NCI-H1092 (cell line): ENCODE measurements around the gene BCO2.
"Not testable (repeated sequence)": the region's sequence is repeated elsewhere in the genome, so short reads cannot be mapped to it uniquely, and the experiment has no call there.

ENCODE experiments used
- DNase-seq: peaks from one replicate; lab custom pipeline; 2025; lab: John Stamatoyannopoulos, UW

BCO2 gene, protein sequence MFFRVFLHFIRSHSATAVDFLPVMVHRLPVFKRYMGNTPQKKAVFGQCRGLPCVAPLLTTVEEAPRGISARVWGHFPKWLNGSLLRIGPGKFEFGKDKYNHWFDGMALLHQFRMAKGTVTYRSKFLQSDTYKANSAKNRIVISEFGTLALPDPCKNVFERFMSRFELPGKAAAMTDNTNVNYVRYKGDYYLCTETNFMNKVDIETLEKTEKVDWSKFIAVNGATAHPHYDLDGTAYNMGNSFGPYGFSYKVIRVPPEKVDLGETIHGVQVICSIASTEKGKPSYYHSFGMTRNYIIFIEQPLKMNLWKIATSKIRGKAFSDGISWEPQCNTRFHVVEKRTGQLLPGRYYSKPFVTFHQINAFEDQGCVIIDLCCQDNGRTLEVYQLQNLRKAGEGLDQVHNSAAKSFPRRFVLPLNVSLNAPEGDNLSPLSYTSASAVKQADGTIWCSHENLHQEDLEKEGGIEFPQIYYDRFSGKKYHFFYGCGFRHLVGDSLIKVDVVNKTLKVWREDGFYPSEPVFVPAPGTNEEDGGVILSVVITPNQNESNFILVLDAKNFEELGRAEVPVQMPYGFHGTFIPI

DNA sequence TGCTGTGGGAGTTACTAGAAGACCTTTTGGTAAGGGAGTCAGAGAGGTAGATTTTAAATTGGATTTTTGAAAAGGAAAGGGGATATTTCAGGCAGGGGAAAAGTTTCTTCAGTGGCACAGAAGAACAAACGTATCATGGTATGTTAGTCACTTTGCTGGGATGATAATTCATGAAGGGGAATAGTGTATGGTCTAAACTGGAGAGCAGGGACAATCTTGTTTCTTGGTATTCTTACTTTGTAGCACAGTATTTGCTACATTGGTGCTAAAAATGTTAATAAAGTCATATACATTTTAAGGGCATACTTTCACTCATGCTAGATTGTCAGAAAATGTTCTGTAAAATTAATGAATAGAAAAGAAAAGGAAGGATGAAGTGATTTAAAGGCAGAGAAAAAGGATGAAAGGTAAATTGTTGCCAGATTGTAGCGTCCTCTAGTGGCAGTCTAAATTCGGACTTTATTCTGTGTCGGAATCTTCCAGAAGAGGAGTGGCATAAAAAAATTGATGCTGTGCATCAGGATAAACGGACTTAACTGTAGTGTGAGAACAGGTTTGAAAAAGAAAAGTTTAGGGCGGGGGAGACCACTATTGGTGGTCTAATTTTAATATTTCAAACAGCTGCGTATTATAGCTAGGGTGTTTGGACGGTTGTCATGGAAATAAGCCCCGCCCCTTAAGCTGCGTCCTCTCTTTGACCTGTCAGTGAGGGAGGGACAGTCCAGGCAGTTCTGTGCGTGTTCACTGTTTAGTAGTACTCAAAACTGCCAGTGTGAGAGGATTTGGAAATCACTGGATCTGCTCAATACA is at the start of gene BCO2:
Gene BCO2 (plus strand): TSS at position 724 of the 810 bp plus-strand sequence. CDS start 90 bp downstream, outside the sequence.
- peak; percentile 24 for DNase-seq

DNA sequence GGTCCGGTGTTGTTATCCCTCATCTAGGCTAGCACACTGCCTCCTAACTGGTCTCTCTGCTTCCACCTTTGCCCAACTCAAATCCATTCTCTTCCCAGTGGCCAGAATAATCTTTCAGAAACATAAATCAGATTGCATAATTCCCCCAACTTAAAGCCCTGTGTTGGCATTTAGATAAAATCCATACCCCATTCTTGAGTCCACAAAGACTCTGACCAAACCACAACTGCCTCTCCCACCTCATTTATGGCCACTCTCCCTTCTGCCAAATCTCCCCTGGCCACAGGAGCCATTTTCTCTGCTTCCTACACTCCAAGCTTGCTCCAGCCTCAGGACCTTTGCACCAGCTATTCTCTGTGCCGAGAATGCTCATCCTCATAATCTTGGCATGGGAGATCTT is 48.3 kb upstream of the BCO2 start:
- no peak for DNase-seq

DNA sequence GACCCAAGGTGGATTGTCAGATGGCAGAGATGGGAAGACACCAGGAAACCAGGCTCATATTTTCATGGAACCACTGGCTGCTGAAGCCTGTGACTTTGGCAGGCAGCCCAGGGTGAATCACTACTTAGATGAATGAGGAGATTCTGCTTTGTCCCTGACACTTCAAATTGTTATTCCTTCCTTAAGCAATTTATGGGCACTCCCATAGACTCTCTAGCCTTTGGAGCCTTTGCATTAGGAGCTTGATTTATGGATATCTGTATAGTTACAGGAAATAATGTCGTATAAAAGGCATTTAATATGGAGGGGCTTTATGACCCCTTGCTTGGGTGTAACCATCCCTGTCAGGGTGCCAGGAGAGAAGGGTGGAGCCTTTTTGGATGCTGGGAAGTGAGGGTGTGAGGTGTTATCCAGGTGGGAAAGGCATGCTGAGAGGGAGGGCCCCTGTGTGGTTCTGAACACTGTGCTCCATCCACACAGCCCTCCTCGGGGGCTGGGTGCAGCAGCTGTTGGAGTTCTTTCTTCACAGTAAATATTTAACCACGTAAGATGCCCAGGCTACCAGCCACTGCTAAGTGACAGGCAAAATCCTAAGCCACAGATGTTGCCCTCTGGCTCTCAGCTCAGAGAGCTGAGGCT is 46.7 kb upstream of the BCO2 start:
- peak; percentile 57 for DNase-seq

DNA sequence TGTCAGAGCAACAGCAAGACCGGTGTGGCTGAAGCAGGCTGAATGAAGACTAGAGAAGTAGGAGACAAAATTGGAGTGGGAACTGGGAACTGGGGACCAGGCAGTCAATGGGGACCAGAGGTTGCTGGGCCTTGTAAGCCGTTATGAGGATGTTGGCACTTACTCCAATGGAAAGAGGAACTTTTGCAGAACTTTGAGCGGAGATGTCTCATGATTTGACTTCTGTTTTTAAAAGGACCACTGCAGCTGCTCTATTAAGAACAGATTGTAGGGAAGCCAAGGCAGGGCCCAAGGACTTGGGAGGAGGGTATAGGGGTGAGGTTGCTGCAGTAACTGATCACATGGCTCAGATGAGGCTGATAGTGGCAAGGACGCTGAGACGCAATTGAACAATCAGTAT is 45.7 kb upstream of the BCO2 start:
- no peak for DNase-seq

DNA sequence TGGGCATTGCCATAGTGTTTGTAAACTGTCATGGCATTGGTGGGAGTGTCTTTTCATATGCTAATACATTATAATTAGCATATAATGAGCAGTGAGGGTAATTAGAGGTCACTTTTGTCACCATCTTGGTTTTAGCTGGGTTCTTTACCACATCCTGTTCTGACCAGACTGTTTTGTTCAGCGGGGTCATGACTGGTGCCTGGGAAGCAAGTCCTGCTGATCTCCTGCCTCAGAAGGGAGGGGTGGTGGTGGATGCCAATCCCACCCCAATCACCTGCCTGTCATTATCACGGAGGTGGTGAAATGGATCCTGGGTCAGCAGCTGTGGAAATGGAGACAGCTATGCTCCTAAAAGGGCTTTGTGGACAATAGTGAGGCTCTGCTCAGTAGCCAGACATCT is 42.6 kb upstream of the BCO2 start:
- DNase-seq = no peak

DNA sequence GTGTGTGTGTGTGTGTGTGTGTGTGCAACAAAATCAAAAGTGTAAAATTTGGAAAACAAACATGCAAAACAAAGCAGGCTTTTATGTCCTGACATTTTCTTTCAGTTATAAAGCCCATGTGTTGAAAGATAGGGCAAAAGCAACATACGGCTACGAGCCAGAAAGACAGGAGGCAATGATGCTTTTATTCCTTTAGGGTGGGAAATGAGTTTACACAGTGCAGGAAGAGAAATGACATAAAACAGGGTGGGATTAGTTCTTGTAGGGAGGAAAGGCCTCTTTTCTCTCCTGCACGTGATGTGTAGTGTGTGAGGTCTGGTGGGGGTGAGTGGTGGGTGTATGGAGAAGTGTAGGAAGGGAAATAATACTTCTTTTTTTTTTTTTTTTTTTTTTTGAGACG is 40.8 kb upstream of the BCO2 start:
- DNase-seq = no peak

DNA sequence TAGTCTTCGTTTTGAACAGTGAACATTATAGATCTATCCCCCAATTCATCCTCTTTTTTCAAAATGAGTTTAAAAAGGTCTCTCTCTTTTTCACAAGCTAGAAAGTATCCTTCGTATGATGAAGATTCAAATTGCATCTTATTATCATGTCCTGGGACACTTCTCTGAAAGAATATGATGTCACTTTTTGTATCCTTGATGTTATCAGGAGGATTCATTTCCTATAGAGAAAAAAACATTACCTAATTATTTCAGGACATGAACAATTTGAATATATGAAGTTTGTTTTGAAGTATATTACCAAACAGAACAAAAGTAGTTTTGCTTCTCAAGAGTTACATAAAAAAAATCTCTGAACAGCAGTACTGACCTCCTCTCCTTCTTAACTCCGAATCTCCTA is 31.7 kb upstream of the BCO2 start:
- DNase-seq = no peak

DNA sequence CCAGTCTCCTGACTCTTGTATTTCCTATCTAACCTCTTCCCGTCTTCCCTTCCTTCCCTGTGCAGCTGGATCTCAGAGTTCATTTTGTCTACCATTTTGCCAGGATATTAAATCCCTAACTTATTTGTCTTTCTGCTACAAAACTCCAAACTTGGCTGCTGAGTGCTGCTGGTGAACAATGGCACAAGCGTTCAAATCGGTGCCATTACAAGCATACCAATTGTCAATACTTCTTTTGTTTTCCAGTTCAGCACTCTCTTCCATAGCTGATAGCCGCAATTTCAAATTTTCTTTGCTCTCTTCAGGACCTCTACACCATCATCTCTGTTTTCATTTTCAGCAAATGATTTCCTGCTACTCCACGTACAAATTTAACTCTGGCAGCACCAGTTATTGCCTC is 24.8 kb upstream of the BCO2 start:
- DNase-seq = no peak

DNA sequence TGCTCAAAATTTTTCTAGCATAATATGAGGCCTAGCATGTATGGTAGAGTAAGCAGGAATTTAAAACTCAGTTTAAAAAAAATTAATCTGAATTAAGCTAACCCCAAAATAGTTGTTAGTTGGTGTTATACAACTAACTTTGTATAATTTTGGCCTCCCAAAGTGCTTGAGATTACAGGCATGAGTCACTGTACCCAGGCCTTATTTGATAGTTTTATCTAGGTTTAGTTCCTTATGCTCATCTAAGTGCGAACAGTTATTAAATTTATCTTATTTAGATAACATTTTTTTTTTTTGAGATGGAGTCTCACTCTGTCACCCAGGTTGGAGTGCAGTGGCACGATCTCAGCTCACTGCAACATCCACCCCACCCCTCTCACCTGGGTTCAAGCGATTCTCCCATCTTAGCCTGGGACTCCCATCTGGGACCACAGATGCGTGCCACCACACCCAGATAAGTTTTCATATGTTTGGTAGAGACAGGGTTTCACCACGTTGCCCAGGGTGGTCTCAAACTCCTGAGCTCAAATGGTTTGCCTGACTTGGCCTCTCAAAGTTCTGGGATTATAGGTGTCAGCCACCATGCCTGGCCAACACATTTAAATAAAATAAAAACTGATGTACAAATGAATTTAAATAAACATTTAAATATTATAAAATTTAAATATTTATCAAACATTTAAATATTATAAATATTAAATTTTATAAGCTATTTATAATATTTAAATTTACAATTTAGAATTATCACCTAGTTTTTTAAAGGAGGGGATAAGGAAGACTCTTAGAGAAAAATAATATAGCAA is 19.0 kb upstream of the BCO2 start:
- no peak for DNase-seq

DNA sequence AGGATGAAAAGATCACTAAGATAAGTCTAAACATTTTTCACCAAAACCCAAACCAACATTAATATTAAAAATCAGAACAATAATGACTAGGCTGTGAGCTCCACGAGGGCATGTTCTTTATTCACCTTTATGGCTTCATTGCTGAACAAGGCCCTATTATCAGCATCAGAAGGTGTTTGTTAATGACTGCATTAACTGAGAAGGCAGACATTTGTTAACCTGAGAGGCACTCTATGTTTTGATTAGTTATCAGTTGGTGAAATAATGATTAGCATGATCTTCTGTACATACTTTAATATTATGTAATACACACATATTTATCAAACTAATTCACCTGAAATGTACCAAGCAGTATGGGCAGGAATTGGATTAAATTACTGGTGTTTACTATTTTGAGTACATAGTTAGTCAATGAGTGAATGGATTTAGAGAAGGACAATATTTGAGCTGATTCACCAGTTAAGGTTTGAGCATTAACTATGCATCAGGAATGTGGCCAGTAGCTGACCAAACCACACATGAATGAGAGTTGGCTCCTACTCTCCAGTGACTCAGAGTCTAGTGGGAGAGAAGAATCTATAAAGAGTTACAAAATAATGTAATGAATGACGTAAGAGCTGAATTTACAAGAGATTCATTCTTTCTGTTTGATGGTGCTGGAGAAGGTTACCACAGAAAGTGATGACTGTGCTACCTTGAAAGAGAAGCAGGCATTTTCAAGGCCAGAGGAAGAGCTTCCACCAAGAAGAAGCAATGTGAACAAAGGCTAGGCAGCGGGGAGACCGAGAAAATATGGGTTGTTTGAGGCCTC is 18.2 kb upstream of the BCO2 start:
- DNase-seq = no peak

DNA sequence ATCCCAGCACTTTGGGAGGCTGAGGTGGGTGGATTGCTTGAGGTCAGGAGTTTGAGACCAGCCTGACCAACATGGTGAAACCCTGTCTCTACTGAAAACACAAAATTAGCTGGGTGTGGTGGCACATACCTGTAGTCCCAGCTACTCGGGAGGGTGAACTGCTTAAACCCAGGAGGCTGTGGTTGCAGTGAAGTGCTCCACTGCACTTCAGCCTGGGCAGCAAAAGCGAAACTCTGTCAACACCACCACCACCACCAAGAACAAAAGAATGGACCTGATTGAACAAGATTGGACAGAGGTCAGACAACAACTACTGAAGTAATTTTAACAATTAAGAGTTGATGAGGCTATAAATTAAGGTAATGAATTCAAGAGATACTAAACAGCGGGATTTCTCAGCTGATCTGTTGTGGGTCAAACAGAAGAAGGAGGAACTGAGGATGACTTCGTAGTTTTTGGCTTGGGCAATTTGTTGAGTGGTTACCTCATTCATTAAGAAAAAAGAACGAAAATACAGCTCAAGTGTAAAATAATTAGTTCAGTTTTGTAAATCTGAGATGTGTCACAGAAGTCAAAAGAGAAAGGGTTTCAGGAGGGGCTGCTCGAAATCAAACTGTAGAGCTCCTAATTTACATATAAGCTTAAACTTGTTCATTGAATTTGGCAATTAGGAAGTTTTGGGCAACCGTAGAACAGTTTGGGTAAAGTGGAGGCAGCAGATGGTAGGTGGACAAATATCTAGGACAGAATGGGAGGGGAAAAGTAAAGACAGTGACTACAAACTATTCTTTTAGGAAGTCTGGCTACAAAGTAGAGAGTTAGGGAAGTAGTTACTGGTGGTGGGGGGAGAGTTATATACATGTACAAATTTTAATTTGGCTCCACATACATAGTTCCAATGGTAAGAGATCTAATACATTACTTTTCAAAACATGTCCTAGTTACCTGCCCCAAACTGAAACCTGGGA is 15.9 kb upstream of the BCO2 start:
- DNase-seq = no peak

DNA sequence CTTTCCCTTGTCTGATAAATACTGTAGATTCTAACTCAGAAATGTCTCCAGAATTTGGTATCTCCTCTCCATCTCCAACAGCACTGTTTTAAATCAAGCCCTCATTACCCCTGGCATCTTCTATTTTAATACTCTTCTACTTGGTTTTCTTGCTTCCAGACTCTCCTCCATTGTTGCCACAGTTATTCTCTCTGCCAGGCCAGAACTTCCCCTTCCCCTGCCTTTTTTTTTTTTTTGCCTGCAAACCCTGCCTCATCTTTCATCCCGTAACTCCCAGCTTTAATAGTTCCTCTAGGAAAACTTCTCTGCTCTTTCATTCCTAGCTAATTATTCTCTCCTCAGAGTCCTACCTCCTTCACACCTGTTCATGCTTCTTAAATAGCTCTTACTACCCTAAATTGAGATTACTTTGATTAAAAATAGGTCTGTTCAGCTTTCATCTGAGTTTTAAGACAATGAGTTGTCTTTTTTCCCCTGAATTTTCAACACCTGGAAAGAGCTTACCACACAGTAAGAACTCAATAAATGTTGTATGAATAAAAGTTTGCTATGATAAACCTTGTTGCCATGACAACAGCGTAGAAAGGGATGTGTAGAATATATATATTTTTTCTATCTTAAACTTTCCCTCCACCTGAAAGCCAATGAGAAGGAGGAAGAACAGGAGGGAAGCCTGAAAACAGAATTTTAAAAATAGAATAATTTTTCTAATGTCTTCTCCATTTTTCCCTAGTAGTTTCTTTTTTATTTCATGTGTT is 15.0 kb upstream of the BCO2 start:
- DNase-seq = no peak

DNA sequence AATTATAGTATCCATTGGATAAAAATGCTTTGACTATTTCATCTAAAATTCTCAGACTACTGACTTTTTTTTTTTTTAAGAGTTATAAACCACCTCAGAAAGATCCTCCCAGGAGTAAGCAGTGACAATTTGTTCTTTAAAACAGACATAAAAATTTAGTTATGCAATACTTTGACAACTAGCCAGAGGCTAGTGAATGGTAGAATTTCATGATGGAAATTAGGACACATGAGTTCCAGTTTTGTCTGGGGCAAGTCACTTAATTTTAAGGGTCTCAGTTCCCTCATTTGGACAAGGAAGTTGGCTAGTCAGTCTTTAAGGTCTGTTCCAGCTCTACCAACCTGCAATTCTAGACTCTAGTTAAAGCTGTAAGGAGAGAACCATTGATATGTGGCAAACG is 14.3 kb upstream of the BCO2 start:
- no peak for DNase-seq

DNA sequence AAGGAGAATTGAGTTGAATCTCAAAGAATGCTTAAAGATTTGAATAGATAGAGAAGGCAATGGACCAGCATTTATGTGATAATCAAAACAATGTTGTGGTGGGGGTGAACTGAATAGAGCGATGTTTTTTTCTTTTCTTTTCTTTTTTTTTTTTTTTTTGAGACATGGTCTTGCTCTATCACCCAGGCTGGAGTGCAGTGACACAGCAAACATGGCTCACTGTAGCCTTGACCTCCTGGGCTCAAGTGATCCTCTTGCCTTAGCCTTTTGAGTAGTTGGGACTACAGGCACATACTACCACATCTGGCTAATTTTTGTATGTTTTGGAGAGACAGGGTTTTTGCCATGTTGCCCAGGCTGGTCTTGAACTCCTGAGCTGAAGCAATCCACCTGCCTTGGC is 13.1 kb upstream of the BCO2 start:
- not testable (repeated sequence) for DNase-seq

DNA sequence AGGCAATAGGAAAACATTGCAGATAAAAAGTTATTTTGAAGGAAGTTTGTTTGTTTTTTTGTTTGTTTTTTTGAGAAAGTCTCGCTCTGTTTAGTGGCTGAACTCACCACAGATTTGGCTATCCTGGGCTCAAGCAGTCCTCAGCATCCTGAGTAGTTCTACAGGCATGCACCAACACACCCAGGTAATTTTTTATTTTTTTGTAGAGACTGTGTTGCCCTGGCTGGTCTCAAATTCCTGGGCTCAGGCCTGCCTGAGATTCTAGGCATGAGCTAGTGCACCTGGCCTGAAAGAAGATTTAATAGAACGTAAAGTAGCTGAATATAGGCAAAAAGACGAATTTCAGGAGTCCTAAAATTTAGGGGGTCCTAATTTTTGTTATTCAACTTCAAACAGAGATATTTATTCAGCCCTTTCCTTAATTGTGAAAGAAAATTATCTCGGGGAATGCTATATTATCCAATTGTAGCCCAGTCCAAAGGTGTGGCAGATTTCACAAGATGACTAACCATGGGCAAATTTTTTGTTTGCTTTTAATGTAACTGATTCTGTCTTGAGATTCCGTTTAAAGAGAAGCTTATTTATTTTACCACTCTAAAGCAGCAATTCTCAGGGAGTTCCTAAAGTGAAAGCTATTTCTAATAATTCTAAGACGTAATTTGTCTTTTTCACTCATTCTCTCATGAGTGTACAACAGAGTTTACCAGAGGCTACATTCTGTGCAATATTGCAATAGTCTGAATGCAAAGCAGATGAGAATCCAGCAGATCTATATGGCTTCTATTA is 12.4 kb upstream of the BCO2 start:
- no peak for DNase-seq

DNA sequence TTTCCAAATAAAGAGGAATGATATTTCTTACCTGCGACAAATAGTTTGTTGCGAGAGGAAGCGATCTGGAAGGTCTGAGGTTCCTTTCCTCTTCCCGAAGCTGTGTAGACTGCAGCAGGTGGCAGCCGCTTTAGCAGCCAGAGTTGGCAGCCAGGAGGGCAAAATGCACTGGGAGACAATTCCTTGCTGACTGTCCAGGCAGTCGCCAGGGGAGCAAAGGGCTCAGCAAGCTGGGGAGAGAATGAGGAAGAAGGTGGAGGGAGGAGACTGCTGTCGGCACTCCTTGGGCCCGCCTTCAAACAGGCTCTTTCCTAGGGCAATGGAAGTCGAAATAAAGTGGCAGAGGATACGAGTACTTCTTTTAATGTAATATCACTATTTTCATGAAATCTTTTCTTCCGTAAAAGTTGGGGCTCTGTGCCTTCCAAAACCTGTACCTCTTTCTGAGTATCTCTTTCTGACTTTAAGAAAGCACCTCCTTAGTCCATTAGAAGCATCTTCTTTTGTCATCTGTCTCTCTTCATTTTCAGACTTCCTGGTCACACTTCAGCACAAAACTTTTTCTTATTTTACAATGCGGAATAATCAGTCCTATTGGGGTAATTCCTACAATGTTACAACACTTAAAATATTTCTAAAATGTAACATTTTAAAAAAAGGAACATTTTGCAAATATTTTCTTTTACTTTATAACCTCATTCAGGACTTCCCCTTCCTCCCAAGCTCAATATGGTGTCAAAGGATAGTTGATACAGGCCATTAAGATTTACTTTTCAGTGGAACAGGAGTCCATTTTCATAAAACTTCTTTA is 11.2 kb upstream of the BCO2 start, which contains the start of gene IL18:
Gene IL18 (minus strand): TSS at position 220 of the 811 bp plus-strand sequence. CDS start 9,041 bp downstream, outside the sequence.
- DNase-seq = no peak

DNA sequence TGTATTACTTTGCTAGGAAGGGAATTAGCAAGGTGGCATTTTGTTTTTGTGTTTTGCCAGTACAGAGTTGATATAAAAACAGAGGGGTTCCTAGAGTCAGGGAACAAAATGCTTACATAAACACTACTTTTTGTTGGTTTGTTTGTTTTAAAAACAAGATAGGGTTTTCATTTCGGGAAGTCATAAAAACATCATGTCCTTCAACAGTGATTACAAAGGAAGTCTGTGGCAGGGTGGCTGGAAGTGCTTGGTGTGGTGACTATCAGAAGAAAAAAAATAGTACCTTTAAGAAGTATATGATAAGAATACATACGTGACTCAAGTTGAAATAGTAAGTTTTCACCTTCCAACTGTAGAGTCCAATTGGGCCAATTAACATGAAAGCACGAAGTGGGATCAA is 10.3 kb upstream of the BCO2 start:
- DNase-seq = no peak
